Peyer's patch (tissue), 4 donors: Measurements from ENCODE around the gene SLC45A1. TPM values are rescaled to one million over a fixed set of nuclear protein-coding genes. Genes with fewer than 3 reads are reported as not detected.

Experiments used
- DNase-seq, 3 donors: peaks; one replicate each; pipeline ENCODE4 v3.0.0-alpha.2; 2017 to 2019
- H3K27ac ChIP-seq, 4 donors: fragments of 200-600 bp; sonication (generic); one replicate each; pipeline ENCODE4 v1.5.1; 2016 to 2019
- H3K27me3 ChIP-seq, 2 donors: fragments of 200-600 bp; sonication (generic); one replicate each; pipeline ENCODE4 v1.5.1; 2019
- H3K36me3 ChIP-seq, 3 donors: fragments of 200-600 bp; sonication (generic); one replicate each; pipeline ENCODE4 v1.5.1; 2016 to 2019
- H3K4me1 ChIP-seq, 4 donors: fragments of 200-600 bp; sonication (generic); one replicate each; pipeline ENCODE4 v1.5.1; 2016 to 2019
- H3K4me3 ChIP-seq, 4 donors: fragments of 200-600 bp; sonication (generic); 1 replicate in 3 of 4; 2 replicates in 1 of 4; pipeline ENCODE4 v1.5.1; 2016 to 2019; ENCODE audit warnings: mild to moderate bottlenecking in 1 of 4
- H3K9me3 ChIP-seq, 4 donors: fragments of 200-600 bp; sonication (generic); one replicate each; pipeline ENCODE4 v1.5.1; 2016 to 2019; ENCODE audit warnings: mild to moderate bottlenecking in 1 of 4
- CTCF ChIP-seq, 6 experiments: fragments of 450-650 bp in 4 of 6; fragments of 200-600 bp in 2 of 6; sonication (generic) in 1 of 6; IDR thresholded peaks; one replicate each; pipeline ENCODE4 v1.5.1; 2017 to 2019; ENCODE audit warnings: antibody characterized with exemption in 6 of 6, mild to moderate bottlenecking in 3 of 6, moderate library complexity in 1 of 6
- POLR2A ChIP-seq, 2 donors: fragments of 450-650 bp; IDR thresholded peaks; one replicate each; pipeline ENCODE4 v1.5.1; 2017; ENCODE audit warnings: antibody characterized with exemption in 2 of 2, mild to moderate bottlenecking in 2 of 2, moderate library complexity in 2 of 2
- total RNA-seq, 4 donors: library from RNA; depleted of rRNA; stranded (reverse); fragments of >200 nt; gene quantifications; one replicate each; pipeline ENCODE4 v1.1.0, GENCODE V29; 2016

Gene SLC45A1
- total RNA-seq, 4 donors from 2014 or later: 0.70 to 2.5 (median 1.1) TPM

- no peaks in the 10 kb centered on the region for H3K27me3 ChIP-seq
- peaks cover 0 to 14% (median 0%) of the 10 kb centered on the region in 3 donors for H3K36me3 ChIP-seq
- H3K27ac ChIP-seq: peak overlapping the region in 1 of 4 donors; percentile 12
- no peaks in the 10 kb centered on the region for H3K9me3 ChIP-seq
- TF ChIP-seq CTCF (IDR thresholded peaks at IDR 0.05): no peak
- TF ChIP-seq POLR2A (IDR thresholded peaks at IDR 0.05): no peak
- peaks cover 0 to 16% (median 0%) of the 10 kb centered on the region in 4 donors for H3K4me1 ChIP-seq
- no peak overlapping the region for H3K4me3 ChIP-seq
- no peak for DNase-seq
These were observed 31.6 kb downstream of the SLC45A1 start for GRCh38 chr1:8349473-8349865.

GRCh38 chr1:8349961-8350360, 32.0 kb downstream of the SLC45A1 start:
- no peak for TF ChIP-seq CTCF (IDR thresholded peaks at IDR 0.05)
- TF ChIP-seq POLR2A (IDR thresholded peaks at IDR 0.05): no peak
- Histone ChIP-seq H3K9me3 (no peaks in the 10 kb centered on the region), H3K36me3 (peaks cover 0 to 19% (median 0%) of the 10 kb centered on the region in 3 donors), H3K4me3 (no peak overlapping the region), H3K4me1 (peaks cover 0 to 15% (median 0%) of the 10 kb centered on the region in 4 donors), H3K27me3 (no peaks in the 10 kb centered on the region), H3K27ac (peak overlapping the region in 1 of 4 donors; percentile 12)
- DNase-seq: no peak

DNA sequence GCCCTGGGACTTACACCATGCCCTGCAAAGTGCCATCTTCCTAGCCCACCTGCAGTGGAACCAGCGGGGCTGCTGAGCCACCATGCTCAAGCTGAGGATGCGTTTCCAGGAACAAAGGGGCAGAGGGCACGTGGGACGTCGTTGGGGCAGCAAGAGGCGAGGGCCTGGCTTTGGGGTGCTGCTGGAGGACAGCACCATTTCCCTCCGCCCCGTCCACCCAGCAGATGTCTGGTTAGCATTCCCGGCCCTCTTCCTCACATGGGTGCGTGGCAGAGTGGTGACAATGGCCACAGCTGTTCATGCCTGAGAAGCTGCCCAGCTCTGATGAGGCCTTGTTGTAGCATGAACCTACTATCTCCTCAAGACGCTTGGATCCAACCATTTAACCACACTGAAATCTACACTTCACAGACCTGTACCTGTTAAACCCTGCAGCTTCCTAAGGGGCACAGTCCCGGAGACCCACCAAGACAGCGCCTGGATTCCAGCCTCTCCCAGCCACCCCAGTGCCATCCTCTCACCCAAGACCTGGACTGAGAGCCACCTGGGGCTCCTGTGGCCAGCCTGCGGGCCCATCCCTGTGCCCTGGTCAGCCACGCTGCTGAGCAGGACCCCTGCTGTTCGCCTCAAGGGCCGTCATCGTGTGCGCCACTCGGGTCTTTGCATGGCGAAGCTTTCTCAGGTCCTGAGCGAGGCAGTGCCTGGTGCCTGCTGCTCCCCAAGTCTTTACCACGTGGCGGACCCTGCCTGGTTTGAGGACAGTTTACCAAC, 33.2 kb downstream of the SLC45A1 start:
- H3K9me3 ChIP-seq: no peaks in the 10 kb centered on the region
- DNase-seq: peak in 1 of 3 donors; percentile 48
- no peak overlapping the region for H3K4me3 ChIP-seq
- peaks cover 0 to 15% (median 0%) of the 10 kb centered on the region in 4 donors for H3K4me1 ChIP-seq
- no peak for TF ChIP-seq CTCF (IDR thresholded peaks at IDR 0.05)
- no peak for TF ChIP-seq POLR2A (IDR thresholded peaks at IDR 0.05)
- H3K36me3 ChIP-seq: peaks cover 0 to 30% (median 0%) of the 10 kb centered on the region in 3 donors
- H3K27ac ChIP-seq: no peak overlapping the region
- H3K27me3 ChIP-seq: no peaks in the 10 kb centered on the region

GRCh38 chr1:8351693-8352470, 34.0 kb downstream of the SLC45A1 start:
- Histone ChIP-seq H3K4me3 (no peak overlapping the region), H3K27me3 (no peaks in the 10 kb centered on the region), H3K9me3 (no peaks in the 10 kb centered on the region), H3K4me1 (peaks cover 0 to 15% (median 0%) of the 10 kb centered on the region in 4 donors), H3K36me3 (peaks cover 0 to 38% (median 0%) of the 10 kb centered on the region in 3 donors), H3K27ac (no peak overlapping the region)
- peak in 1 of 3 donors; percentile 53 for DNase-seq
- TF ChIP-seq POLR2A (IDR thresholded peaks at IDR 0.05) (no peak), CTCF (IDR thresholded peaks at IDR 0.05) (peak in 5 of 6 experiments; percentile 35 to 59 (median 55))

GRCh38 chr1:8352471-8352845, 34.5 kb downstream of the SLC45A1 start:
- peaks cover 0 to 44% (median 0%) of the 10 kb centered on the region in 3 donors for H3K36me3 ChIP-seq
- no peak for DNase-seq
- no peaks in the 10 kb centered on the region for H3K9me3 ChIP-seq
- H3K4me1 ChIP-seq: peaks cover 0 to 15% (median 0%) of the 10 kb centered on the region in 4 donors
- TF ChIP-seq POLR2A (IDR thresholded peaks at IDR 0.05) (no peak), CTCF (IDR thresholded peaks at IDR 0.05) (no peak)
- H3K27ac ChIP-seq: peak overlapping the region in 1 of 4 donors; percentile 61
- H3K4me3 ChIP-seq: no peak overlapping the region
- H3K27me3 ChIP-seq: no peaks in the 10 kb centered on the region
